MCF 10A (cell line): ENCODE results near the gene SDCCAG8. TPM values are rescaled to one million over a fixed set of nuclear protein-coding genes. Genes with fewer than 3 reads are reported as not detected.

ENCODE experiments used
- BruUV-seq: library from RNA; stranded (reverse); fragments of 400-500 nt; replicated peaks from 2 replicates; lab custom pipeline; 2021; lab: Mats Ljungman, UMichigan
- CTCF ChIA-PET: fragments of 300-600 bp; sonication (Branson Sonifier 250); formaldehyde crosslinking; extraction: SDS; loops from one replicate; lab custom pipeline; 2021; ENCODE audit warnings: antibody characterized with exemption, inconsistent platforms; lab: Yijun Ruan, JAX
- POLR2A ChIA-PET: fragments of 300-600, 350-650 bp; sonication (Branson Sonifier 250); formaldehyde crosslinking; extraction: SDS; loops from one replicate; lab custom pipeline; 2020; ENCODE audit warnings: antibody characterized with exemption, inconsistent platforms; lab: Yijun Ruan, JAX
- DNase-seq: peaks from one replicate; pipeline ENCODE4 v3.0.0-alpha.2; 2018; ENCODE audit not compliant: unreplicated experiment
- H3K27ac Mint-ChIP-seq: one replicate; pipeline ENCODE4 v1.8.0; 2022; ENCODE audit warnings: mild to moderate bottlenecking, low read depth, mixed read lengths; ENCODE audit not compliant: unreplicated experiment
- H3K27me3 Mint-ChIP-seq: one replicate; pipeline ENCODE4 v1.8.0; 2022; ENCODE audit warnings: mixed read lengths; ENCODE audit not compliant: insufficient read depth, unreplicated experiment
- H3K36me3 Mint-ChIP-seq: one replicate; pipeline ENCODE4 v1.8.0; 2022; ENCODE audit warnings: mild to moderate bottlenecking, moderate library complexity, mixed read lengths; ENCODE audit not compliant: insufficient read depth, unreplicated experiment
- H3K4me1 Mint-ChIP-seq: one replicate; pipeline ENCODE4 v1.8.0; 2022; ENCODE audit warnings: mixed read lengths; ENCODE audit not compliant: insufficient read depth, unreplicated experiment
- H3K4me3 Mint-ChIP-seq: one replicate; pipeline ENCODE4 v1.8.0; 2022; ENCODE audit warnings: mild to moderate bottlenecking, moderate library complexity, mixed read lengths; ENCODE audit not compliant: unreplicated experiment
- H3K9me3 Mint-ChIP-seq: one replicate; pipeline ENCODE4 v1.8.0; 2022; ENCODE audit warnings: mixed read lengths; ENCODE audit not compliant: unreplicated experiment
- CTCF ChIP-seq: fragments of 200-600 bp; IDR thresholded peaks from one replicate; pipeline ENCODE4 v1.8.0; 2022; ENCODE audit warnings: antibody characterized with exemption, mild to moderate bottlenecking; ENCODE audit not compliant: unreplicated experiment
- intact Hi-C: fragments of 100-400 bp; cut with micrococcal nuclease; formaldehyde crosslinking; loops from 2 replicates; pipeline ENCODE4 v1.14.1; 2022
- total RNA-seq: library from RNA; stranded (reverse); gene quantifications from 2 replicates; pipeline ENCODE4 v1.2.3, GENCODE V29; 2022

Gene SDCCAG8
- total RNA-seq, 1 experiment from 2014 or later, result 128 TPM

GRCh38 chr1:243449373-243449772 is 193.5 kb downstream of the SDCCAG8 start:
- no peaks in the 10 kb centered on the region for H3K9me3 Mint-ChIP-seq
- intact Hi-C loops, result no loop called here
- H3K4me3 Mint-ChIP-seq, result no peak overlapping the region
- DNase-seq, result no peak
- BruUV-seq, result no TSS peak
- peaks cover 8% of the 10 kb centered on the region for H3K4me1 Mint-ChIP-seq
- ChIA-PET POLR2A (no interaction called here), CTCF (interaction anchor here (0.7 to 1.5 kb wide), 3 partner anchors 39 to 823 kb away, joined by 3 to 4 read pairs (median 3); no protein-coding TSS in a partner anchor)
- no peaks in the 10 kb centered on the region for H3K27me3 Mint-ChIP-seq
- H3K36me3 Mint-ChIP-seq, result peaks cover 20% of the 10 kb centered on the region
- no peak for TF ChIP-seq CTCF
- H3K27ac Mint-ChIP-seq, result no peak overlapping the region

- CTCF ChIA-PET, result no interaction called here
- BruUV-seq, result no TSS peak
- no peaks in the 10 kb centered on the region for H3K27me3 Mint-ChIP-seq
- no peak overlapping the region for H3K4me3 Mint-ChIP-seq
- no peak for TF ChIP-seq CTCF
- POLR2A ChIA-PET, result interaction anchor here (0.6 kb wide), 1 partner anchor 35 kb away, joined by 3 read pairs; no protein-coding TSS in a partner anchor
- no peak overlapping the region for H3K27ac Mint-ChIP-seq
- peaks cover 7% of the 10 kb centered on the region for H3K4me1 Mint-ChIP-seq
- intact Hi-C loops, result no loop called here
- H3K36me3 Mint-ChIP-seq, result peaks cover 38% of the 10 kb centered on the region
- no peak for DNase-seq
- no peaks in the 10 kb centered on the region for H3K9me3 Mint-ChIP-seq
Observed at GRCh38 chr1:243452092-243452491, 196.3 kb downstream of the SDCCAG8 start.

- DNase-seq, result no peak
- Mint-ChIP-seq H3K4me3 (no peak overlapping the region), H3K27me3 (no peaks in the 10 kb centered on the region), H3K27ac (peak overlapping the region; percentile 62), H3K36me3 (peaks cover 40% of the 10 kb centered on the region), H3K9me3 (no peaks in the 10 kb centered on the region), H3K4me1 (no peaks in the 10 kb centered on the region)
- ChIA-PET CTCF (interaction anchor here (0.6 kb wide), 3 partner anchors 107 to 815 kb away, joined by 3 read pairs; no protein-coding TSS in a partner anchor), POLR2A (no interaction called here)
- intact Hi-C loops, result no loop called here
- BruUV-seq, result no TSS peak
- no peak for TF ChIP-seq CTCF
Observed at GRCh38 chr1:243454328-243454997, 198.6 kb downstream of the SDCCAG8 start.

- no peaks in the 10 kb centered on the region for H3K9me3 Mint-ChIP-seq
- CTCF ChIA-PET, result interaction anchor here (1.1 kb wide), 1 partner anchor 816 kb away, joined by 3 read pairs; no protein-coding TSS in a partner anchor
Observed at GRCh38 chr1:243455760-243456651, 200.2 kb downstream of the SDCCAG8 start.

More at GRCh38 chr1:243455760-243456651, 200.2 kb downstream of the SDCCAG8 start:
- H3K36me3 Mint-ChIP-seq, result peaks cover 49% of the 10 kb centered on the region
- no peaks in the 10 kb centered on the region for H3K27me3 Mint-ChIP-seq
- POLR2A ChIA-PET, result no interaction called here
- no peak for TF ChIP-seq CTCF
- BruUV-seq, result no TSS peak
- DNase-seq, result no peak
- no peaks in the 10 kb centered on the region for H3K4me1 Mint-ChIP-seq
- intact Hi-C loops, result no loop called here
- no peak overlapping the region for H3K4me3 Mint-ChIP-seq
- H3K27ac Mint-ChIP-seq, result no peak overlapping the region
